HepG2 (cell line): Measurements from ENCODE around the gene OTUD4. TPM values are rescaled to one million over a fixed set of nuclear protein-coding genes. Genes with fewer than 3 reads are reported as not detected.

ENCODE experiments used
- ARHGAP35 ChIP-seq: sonication (generic); formaldehyde crosslinking; IDR thresholded peaks from 2 replicates; pipeline ENCODE4 v1.9.0; 2022; ENCODE audit warnings: mild to moderate bottlenecking, inconsistent platforms, moderate library complexity, missing genetic modification reagents, borderline replicate concordance
- DRAP1 ChIP-seq: IDR thresholded peaks from 2 replicates; pipeline ENCODE4 v1.6.1; 2016; ENCODE audit warnings: missing genetic modification reagents, missing compliant biosample characterization
- FOXP1 ChIP-seq, 2 experiments: fragments of 450-650 bp in 1 of 2; IDR thresholded peaks; 2 replicates each; pipeline ENCODE4 v1.6.1; 2017 to 2018; ENCODE audit warnings: antibody characterized with exemption in 1 of 2
- HNRNPK ChIP-seq: fragments of 200-400 bp; formaldehyde crosslinking; IDR thresholded peaks from 2 replicates; pipeline ENCODE4 v1.6.1; 2018; ENCODE audit warnings: low read length, low read depth, moderate library complexity, mild to moderate bottlenecking; ENCODE audit not compliant: poor library complexity, severe bottlenecking
- HNRNPLL ChIP-seq: fragments of 200-400 bp; formaldehyde crosslinking; IDR thresholded peaks from 2 replicates; pipeline ENCODE4 v1.6.1; 2017; ENCODE audit warnings: mild to moderate bottlenecking, low read depth, low read length; ENCODE audit not compliant: poor library complexity, severe bottlenecking
- KDM3A ChIP-seq: IDR thresholded peaks from 2 replicates; pipeline ENCODE4 v1.6.1; 2018; ENCODE audit warnings: low read depth, missing compliant biosample characterization
- KLF16 ChIP-seq, 2 experiments: sonication (generic) in 1 of 2; formaldehyde crosslinking in 1 of 2; IDR thresholded peaks; 2 replicates each; pipeline versions ENCODE4 v1.6.1 to v1.8.0; 2016 to 2023; ENCODE audit warnings: missing genetic modification reagents in 2 of 2, missing compliant biosample characterization in 1 of 2
- MATR3 ChIP-seq: sonication (generic); formaldehyde crosslinking; IDR thresholded peaks from 2 replicates; pipeline ENCODE4 v1.4.0; 2020; ENCODE audit warnings: missing genetic modification reagents
- MAZ ChIP-seq, 2 experiments: sonication (generic) in 1 of 2; formaldehyde crosslinking in 1 of 2; IDR thresholded peaks; 2 replicates each; pipeline versions ENCODE4 v1.5.0 to v1.6.1; 2012 to 2020; ENCODE audit warnings: low read depth in 2 of 2, mild to moderate bottlenecking in 2 of 2, borderline replicate concordance in 1 of 2, improper control_type of control experiment in 1 of 2, low read length in 1 of 2, missing genetic modification reagents in 1 of 2, moderate library complexity in 1 of 2
- MIXL1 ChIP-seq: IDR thresholded peaks from 2 replicates; pipeline ENCODE4 v1.6.1; 2016
- PAWR ChIP-seq: sonication (generic); formaldehyde crosslinking; IDR thresholded peaks from 2 replicates; pipeline ENCODE4 v1.4.0; 2020; ENCODE audit warnings: missing genetic modification reagents, mild to moderate bottlenecking, borderline replicate concordance
- POGZ ChIP-seq: sonication (generic); formaldehyde crosslinking; IDR thresholded peaks from 2 replicates; pipeline ENCODE4 v1.4.0; 2020; ENCODE audit warnings: mild to moderate bottlenecking, missing genetic modification reagents
- PPARG ChIP-seq: conservative IDR thresholded peaks from 2 replicates; pipeline ENCODE4 v1.6.1; 2016; ENCODE audit warnings: missing biosample characterization, missing genetic modification reagents
- RARG ChIP-seq: sonication (generic); formaldehyde crosslinking; IDR thresholded peaks from 2 replicates; pipeline ENCODE4 v1.4.0; 2020; ENCODE audit warnings: low read depth, mild to moderate bottlenecking, missing genetic modification reagents
- SCMH1 ChIP-seq: sonication (generic); formaldehyde crosslinking; IDR thresholded peaks from 2 replicates; pipeline ENCODE4 v1.9.0; 2021; ENCODE audit warnings: missing genetic modification reagents, mild to moderate bottlenecking, borderline replicate concordance
- SIN3B ChIP-seq: fragments of 150-350 bp; IDR thresholded peaks from 2 replicates; pipeline ENCODE4 v1.6.1; 2014; ENCODE audit warnings: low read length
- SMAD3 ChIP-seq: sonication (generic); formaldehyde crosslinking; IDR thresholded peaks from 2 replicates; pipeline ENCODE4 v1.4.0; 2020; ENCODE audit warnings: missing genetic modification reagents
- SNAI1 ChIP-seq: sonication (generic); formaldehyde crosslinking; IDR thresholded peaks from 2 replicates; pipeline ENCODE4 v1.5.0; 2020; ENCODE audit warnings: mild to moderate bottlenecking, missing genetic modification reagents, borderline replicate concordance
- SRY ChIP-seq: sonication (generic); formaldehyde crosslinking; IDR thresholded peaks from 2 replicates; pipeline ENCODE4 v1.8.0; 2022; ENCODE audit warnings: mild to moderate bottlenecking, missing genetic modification reagents
- THAP11 ChIP-seq: IDR thresholded peaks from 2 replicates; pipeline ENCODE4 v1.6.1; 2016; ENCODE audit warnings: missing biosample characterization, missing genetic modification reagents
- THAP8 ChIP-seq: sonication (generic); formaldehyde crosslinking; IDR thresholded peaks from 2 replicates; pipeline ENCODE4 v1.5.1; 2020; ENCODE audit warnings: missing genetic modification reagents, mild to moderate bottlenecking, borderline replicate concordance
- ZBTB8A ChIP-seq: sonication (generic); formaldehyde crosslinking; IDR thresholded peaks from 2 replicates; pipeline ENCODE4 v1.4.0; 2020; ENCODE audit warnings: mild to moderate bottlenecking, low read depth, missing genetic modification reagents, borderline replicate concordance
- ZNF460 ChIP-seq: sonication (generic); formaldehyde crosslinking; IDR thresholded peaks from 2 replicates; pipeline ENCODE4 v1.5.1; 2020; ENCODE audit warnings: missing genetic modification reagents, mild to moderate bottlenecking, borderline replicate concordance
- ZNF496 ChIP-seq: sonication (generic); formaldehyde crosslinking; IDR thresholded peaks from 2 replicates; pipeline ENCODE4 v1.8.1; 2023; ENCODE audit warnings: mild to moderate bottlenecking, moderate library complexity, missing genetic modification reagents; ENCODE audit not compliant: insufficient replicate concordance
- ZNF543 ChIP-seq: sonication (generic); formaldehyde crosslinking; IDR thresholded peaks from 2 replicates; pipeline ENCODE4 v1.4.0; 2020; ENCODE audit warnings: mild to moderate bottlenecking, missing genetic modification reagents
- ZNF567 ChIP-seq: sonication (generic); formaldehyde crosslinking; IDR thresholded peaks from 2 replicates; pipeline ENCODE4 v1.8.1; 2023; ENCODE audit warnings: mild to moderate bottlenecking, missing genetic modification reagents, borderline replicate concordance
- ZNF660 ChIP-seq: sonication (generic); formaldehyde crosslinking; IDR thresholded peaks from 2 replicates; pipeline ENCODE4 v1.5.1; 2020; ENCODE audit warnings: mild to moderate bottlenecking, low read depth, missing genetic modification reagents, borderline replicate concordance
- polyA plus RNA-seq, 8 experiments: library from polyadenylated mRNA; depleted of rRNA in 3 of 8; stranded (reverse) in 7 of 8; unstranded in 1 of 8; fragments of >200 nt; fragmentation: Illumina TruSeq in 4 of 8; extraction: Trizol in 4 of 8; gene quantifications; 2 replicates each; pipeline versions ENCODE4 v1.2.1 to v1.2.3, GENCODE V29; 2011 to 2016; ENCODE audit warnings: low read depth in 4 of 8, missing spikeins in 1 of 8, mixed read lengths in 1 of 8; ENCODE audit not compliant: insufficient read depth in 1 of 8
- total RNA-seq, 5 experiments: library from RNA; depleted of rRNA; stranded (reverse); fragments of >200 nt; fragmentation: Illumina TruSeq; extraction: Trizol; gene quantifications; 2 replicates each; pipeline ENCODE4 v1.2.3, GENCODE V29; 2016; ENCODE audit warnings: low read depth in 1 of 5
- TF ChIP-seq, protein P1 (sequence below): sonication (generic); formaldehyde crosslinking; IDR thresholded peaks from 2 replicates; pipeline ENCODE4 v1.5.0; 2020; ENCODE audit warnings: missing genetic modification reagents, mild to moderate bottlenecking, borderline replicate concordance

The OTUD4 gene
- total and polyA plus RNA-seq, 2 of the 13 experiments (the other 11 are each of a cell fraction or from before 2014, with no cell fraction given), result 16.1 to 18.0 TPM

GRCh38 chr4:145097821-145098674 is 82.3 kb downstream of the OTUD4 start, which contains the start of the genes ABCE1 and ANAPC10 (continued):
- TF ChIP-seq PAWR, result no peak
- TF ChIP-seq DRAP1 (CRISPR knock-in tag), result peak; percentile 82
- no peak for TF ChIP-seq ZNF496 (CRISPR knock-in tag)
- TF ChIP-seq RARG (CRISPR knock-in tag), result no peak
- TF ChIP-seq ZBTB8A (CRISPR knock-in tag), result no peak
- TF ChIP-seq ZNF660, result no peak
- peak; percentile 60; the same call in 1 of the 2 replicates for TF ChIP-seq SMAD3
- TF ChIP-seq HNRNPLL, result peak; percentile 95
- peak; percentile 61; the same call in 1 of the 2 replicates for TF ChIP-seq PPARG
- no peak for TF ChIP-seq HNRNPK
- peak; percentile 80; the same call in 1 of the 2 replicates for TF ChIP-seq THAP8 (CRISPR knock-in tag)
- TF ChIP-seq MIXL1, result no peak; the same call in 1 of the 2 replicates
- peak; percentile 59 for TF ChIP-seq ARHGAP35 (CRISPR knock-in tag)
- no peak for TF ChIP-seq MATR3 (CRISPR knock-in tag)
- TF ChIP-seq ZNF543, result peak; percentile 87
- peak; percentile 97 for TF ChIP-seq ZNF567 (CRISPR knock-in tag)
- peak; percentile 95 for TF ChIP-seq SRY
- no peak for TF ChIP-seq MAZ (IDR thresholded peaks at IDR 0.05; ENCODE audit: borderline replicate concordance, low read depth, low read length)
- TF ChIP-seq MAZ (CRISPR knock-in tag; IDR thresholded peaks at IDR 0.05; ENCODE audit: low read depth), result peak; percentile 82
- no peak; the same call in 1 of the 2 replicates for TF ChIP-seq ZNF460 (CRISPR knock-in tag)
- TF ChIP-seq, protein P1, sequence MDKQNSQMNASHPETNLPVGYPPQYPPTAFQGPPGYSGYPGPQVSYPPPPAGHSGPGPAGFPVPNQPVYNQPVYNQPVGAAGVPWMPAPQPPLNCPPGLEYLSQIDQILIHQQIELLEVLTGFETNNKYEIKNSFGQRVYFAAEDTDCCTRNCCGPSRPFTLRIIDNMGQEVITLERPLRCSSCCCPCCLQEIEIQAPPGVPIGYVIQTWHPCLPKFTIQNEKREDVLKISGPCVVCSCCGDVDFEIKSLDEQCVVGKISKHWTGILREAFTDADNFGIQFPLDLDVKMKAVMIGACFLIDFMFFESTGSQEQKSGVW (CRISPR knock-in tag), result no peak
- TF ChIP-seq SIN3B, result peak; percentile 84; the same call in 1 of the 2 replicates
- no peak for TF ChIP-seq SCMH1 (CRISPR knock-in tag)
- TF ChIP-seq SNAI1 (CRISPR knock-in tag), result no peak
- TF ChIP-seq FOXP1 (IDR thresholded peaks at IDR 0.05), result no peak
- TF ChIP-seq FOXP1 (CRISPR knock-in tag; IDR thresholded peaks at IDR 0.05), result no peak
- TF ChIP-seq THAP11, result peak; percentile 93
- peak; percentile 40 to 81; a peak in 2 of 4 replicates for TF ChIP-seq KLF16 (CRISPR knock-in tag; IDR thresholded peaks at IDR 0.05)
- TF ChIP-seq KDM3A, result no peak; the same call in none of the 2 replicates
- peak; percentile 99 for TF ChIP-seq POGZ (CRISPR knock-in tag)
